A549 (cell line): Measurements from ENCODE around the gene WWP2. TPM values are rescaled to one million over a fixed set of nuclear protein-coding genes. Genes with fewer than 3 reads are reported as not detected.
A peak's percentile ranks its signal among the peaks of the same experiment; 100 is the strongest.

Source experiments
- ATAC-seq, 2 experiments: fragments of 200-7000 bp in 1 of 2; fragments of >200 bp in 1 of 2; cut with Nextera tagmentation in 1 of 2; cut with Tn5 transposase in 1 of 2; 3 replicates each; pipeline versions ENCODE4 v1.8.0 to v1.9.1; 2018 to 2020; ENCODE audit warnings: mild to moderate bottlenecking in 1 of 2, moderate library complexity in 1 of 2
- CTCF ChIA-PET: fragments of 300-600 bp; sonication (Branson Sonifier 250); formaldehyde crosslinking; extraction: SDS; loops from one replicate; lab custom pipeline; 2021; ENCODE audit warnings: antibody characterized with exemption, inconsistent platforms; lab: Yijun Ruan, JAX
- POLR2A ChIA-PET: fragments of 350-600 bp; formaldehyde crosslinking; extraction: SDS; loops from one replicate; lab custom pipeline; 2021; ENCODE audit warnings: antibody characterized with exemption, inconsistent platforms; lab: Yijun Ruan, JAX
- DNase-seq, 2 experiments: peaks; one replicate each; pipeline versions ENCODE4 v3.0.0 to v3.0.0-alpha.2; 2011 to 2016; ENCODE audit warnings: low read depth in 1 of 2, low spot score in 1 of 2
- FAIRE-seq: peaks from 2 replicates; lab custom pipeline; 2011; peaks lifted over from hg19 to GRCh38; lab: Jason Lieb, UNC
- H3K27ac ChIP-seq, 2 experiments: fragments of >200 bp; sonication (Bioruptor Twin); formaldehyde crosslinking; 3 replicates each; pipeline ENCODE4 v1.5.1; 2016 to 2017
- H3K4me1 ChIP-seq: fragments of >200 bp; sonication (Bioruptor Twin); formaldehyde crosslinking; 3 replicates; pipeline ENCODE4 v1.6.1; 2016
- H3K4me2 ChIP-seq: fragments of >200 bp; sonication (Bioruptor Twin); formaldehyde crosslinking; 3 replicates; pipeline ENCODE4 v1.6.1; 2016
- H3K4me3 ChIP-seq: fragments of >200 bp; sonication (Bioruptor Twin); formaldehyde crosslinking; 3 replicates; pipeline ENCODE4 v1.5.1; 2016
- H3K9me3 ChIP-seq: fragments of >200 bp; sonication (Bioruptor Twin); formaldehyde crosslinking; 3 replicates; pipeline ENCODE4 v1.6.1; 2016
- CBX8 ChIP-seq: fragments of 200-600 bp; sonication (generic); IDR thresholded peaks from 2 replicates; pipeline ENCODE4 v1.6.1; 2016
- CEBPB ChIP-seq, 2 experiments: fragments of >200 bp in 1 of 2; sonication (Bioruptor Twin) in 1 of 2; formaldehyde crosslinking in 1 of 2; IDR thresholded peaks; 2 replicates each; pipeline ENCODE4 v1.6.1; 2012 to 2016
- CHD4 ChIP-seq: fragments of 200-600 bp; sonication (generic); IDR thresholded peaks from 2 replicates; pipeline ENCODE4 v1.6.1; 2016; ENCODE audit warnings: antibody characterized with exemption, mild to moderate bottlenecking, borderline replicate concordance
- EHMT2 ChIP-seq: fragments of 200-600 bp; sonication (generic); IDR thresholded peaks from 2 replicates; pipeline ENCODE4 v1.6.1; 2016; ENCODE audit warnings: antibody characterized with exemption, low read depth, mild to moderate bottlenecking, moderate library complexity
- ELK1 ChIP-seq: fragments of 150-350 bp; IDR thresholded peaks from 2 replicates; pipeline ENCODE4 v1.6.1; 2014; ENCODE audit warnings: low read depth, mild to moderate bottlenecking, low read length
- FOSB ChIP-seq: fragments of 250-450 bp; sonication (Bioruptor Pico); IDR thresholded peaks from 2 replicates; pipeline ENCODE4 v1.5.0; 2020; ENCODE audit warnings: mild to moderate bottlenecking, moderate library complexity
- FOXS1 ChIP-seq: fragments of 250-450 bp; sonication (Bioruptor Pico); IDR thresholded peaks from 2 replicates; pipeline ENCODE4 v1.5.0; 2020; ENCODE audit warnings: mild to moderate bottlenecking, moderate library complexity
- HEYL ChIP-seq: fragments of 250-450 bp; sonication (Bioruptor Pico); IDR thresholded peaks from 2 replicates; pipeline ENCODE4 v1.8.0; 2021; ENCODE audit warnings: mild to moderate bottlenecking, moderate library complexity
- HMGXB4 ChIP-seq: fragments of 250-450 bp; sonication (Bioruptor Pico); IDR thresholded peaks from 2 replicates; pipeline ENCODE4 v1.5.0; 2021; ENCODE audit warnings: mild to moderate bottlenecking, moderate library complexity, borderline replicate concordance
- HOXB13 ChIP-seq: fragments of 250-450 bp; sonication (Bioruptor Pico); IDR thresholded peaks from 2 replicates; pipeline ENCODE4 v1.5.0; 2020; ENCODE audit warnings: low read depth, mild to moderate bottlenecking, moderate library complexity
- KDM1A ChIP-seq: fragments of 200-600 bp; sonication (generic); IDR thresholded peaks from 2 replicates; pipeline ENCODE4 v1.6.1; 2016; ENCODE audit warnings: low read depth, mild to moderate bottlenecking
- NPAS2 ChIP-seq: fragments of 250-450 bp; sonication (Bioruptor Pico); IDR thresholded peaks from 2 replicates; pipeline ENCODE4 v1.8.0; 2022; ENCODE audit warnings: mild to moderate bottlenecking, moderate library complexity, borderline replicate concordance
- POLR2A ChIP-seq: IDR thresholded peaks from 2 replicates; pipeline ENCODE4 v1.6.1; 2012; ENCODE audit warnings: mild to moderate bottlenecking, low read length
- RNF2 ChIP-seq: fragments of 200-600 bp; sonication (generic); IDR thresholded peaks from 2 replicates; pipeline ENCODE4 v1.6.1; 2016; ENCODE audit warnings: low read depth, mild to moderate bottlenecking, antibody characterized with exemption, moderate library complexity, borderline replicate concordance
- TP53 ChIP-seq: fragments of 250-450 bp; sonication (Bioruptor Pico); IDR thresholded peaks from 2 replicates; pipeline ENCODE4 v1.5.0; 2021; ENCODE audit warnings: mild to moderate bottlenecking, moderate library complexity
- USF2 ChIP-seq: fragments of 450-650 bp; IDR thresholded peaks from 2 replicates; pipeline ENCODE4 v1.6.1; 2014; ENCODE audit warnings: antibody characterized with exemption
- WGBS: methylation state at CpG from one replicate; pipeline ENCODE4 v1.1.6; 2017; ENCODE audit errors: missing lambda C conversion rate; 5-methylcytosine and 5-hydroxymethylcytosine counted together
- polyA plus RNA-seq, 4 experiments: library from polyadenylated mRNA; depleted of rRNA in 3 of 4; stranded (reverse); fragments of >200 nt; fragmentation: RNase III in 1 of 4; extraction: RNeasy Plus Mini Kit Qiagen cat#74134 plus additional on column Dnase treatment in 1 of 4; gene quantifications; 2 replicates in 3 of 4; 3 replicates in 1 of 4; pipeline ENCODE4 v1.2.3, GENCODE V29; 2011 to 2017

WWP2 gene
- polyA plus RNA-seq, 2 of the 4 experiments (the other 2 are of a cell fraction) = 16.1 to 16.2 TPM

GRCh38 chr16:69732101-69732500 lies 30.0 kb upstream of the WWP2 start (continued):
- TF ChIP-seq CBX8 (no peak), NPAS2 (CRISPR knock-in tag) (no peak), POLR2A (no peak), KDM1A (no peak), FOSB (no peak)

GRCh38 chr16:69741519-69741918 lies 20.6 kb upstream of the WWP2 start:
- 51% methylated on average over 8 of the region's 8 CpGs for WGBS
- ATAC-seq = no peak
- peak overlapping the region; percentile 67 to 70 for H3K27ac ChIP-seq
- ChIA-PET POLR2A (interaction anchor here (0.6 to 2.4 kb wide), 4 partner anchors 13 to 36 kb away, joined by 3 to 11 read pairs (median 6); partner anchors contain the start of genes NOB1 and NQO1), CTCF (interaction anchor here (0.6 to 8.5 kb wide), 6 partner anchors 12 to 1087 kb away, joined by 5 to 68 read pairs (median 7); partner anchors contain the start of genes NOB1 and NQO1)
- H3K4me2 ChIP-seq = peak overlapping the region; percentile 66
- peaks cover 28% of the 10 kb centered on the region for H3K4me1 ChIP-seq
- no peak for FAIRE-seq
- peak overlapping the region; percentile 14; the same call in 1 of the 3 replicates for H3K4me3 ChIP-seq
- no peaks in the 10 kb centered on the region for H3K9me3 ChIP-seq
- DNase-seq = no peak
- no peak for TF ChIP-seq FOXS1 (CRISPR knock-in tag)
- TF ChIP-seq FOSB = no peak
- no peak for TF ChIP-seq KDM1A
- TF ChIP-seq HOXB13 (CRISPR knock-in tag) = no peak

- ChIA-PET POLR2A (interaction anchor here (0.6 to 2.4 kb wide), 4 partner anchors 12 to 36 kb away, joined by 3 to 11 read pairs (median 6); partner anchors contain the start of genes NOB1 and NQO1), CTCF (interaction anchor here (0.6 to 8.5 kb wide), 5 partner anchors 11 to 1087 kb away, joined by 5 to 68 read pairs (median 7); partner anchors contain the start of gene NOB1)
- 72% methylated on average over 38 of the region's 41 CpGs for WGBS
- ATAC-seq (peak in 1 of 2 experiments; percentile 42; a peak in 3 of 6 replicates), FAIRE-seq (no peak), DNase-seq (peak in 1 of 2 experiments; percentile 59)
- H3K4me3 ChIP-seq = peak overlapping the region; percentile 14; the same call in 1 of the 3 replicates
- peaks cover 29% of the 10 kb centered on the region for H3K4me1 ChIP-seq
- TF ChIP-seq CEBPB (IDR thresholded peaks at IDR 0.05) (peak in 1 of 2 experiments; percentile 37; a peak in 1 of 4 replicates), RNF2 (no peak), HMGXB4 (no peak), USF2 (no peak), HEYL (CRISPR knock-in tag) (no peak), CHD4 (no peak), ELK1 (no peak), EHMT2 (no peak), TP53 (CRISPR knock-in tag) (no peak)
- H3K27ac ChIP-seq = peak overlapping the region; percentile 67 to 70
- H3K4me2 ChIP-seq = peak overlapping the region; percentile 66
- H3K9me3 ChIP-seq = no peaks in the 10 kb centered on the region
Observed at GRCh38 chr16:69741951-69742904, 19.9 kb upstream of the WWP2 start.
